Umbilical cord (tissue), 2 donors: ENCODE data around the gene RGS6. TPM values are rescaled to one million over a fixed set of nuclear protein-coding genes. Genes with fewer than 3 reads are reported as not detected.

ENCODE experiments used
- DNase-seq: peaks from one replicate; pipeline ENCODE4 v3.0.0-alpha.2; 2015; ENCODE audit warnings: low spot score
- total RNA-seq: library from RNA; depleted of rRNA; stranded (reverse); fragments of >200 nt; gene quantifications from one replicate; pipeline ENCODE4 v1.2.3, GENCODE V29; 2014; ENCODE audit warnings: low replicate concordance; ENCODE audit not compliant: insufficient read depth

RGS6 gene
- total RNA-seq, 1 donor from 2014 or later: 4.3 TPM

DNA sequence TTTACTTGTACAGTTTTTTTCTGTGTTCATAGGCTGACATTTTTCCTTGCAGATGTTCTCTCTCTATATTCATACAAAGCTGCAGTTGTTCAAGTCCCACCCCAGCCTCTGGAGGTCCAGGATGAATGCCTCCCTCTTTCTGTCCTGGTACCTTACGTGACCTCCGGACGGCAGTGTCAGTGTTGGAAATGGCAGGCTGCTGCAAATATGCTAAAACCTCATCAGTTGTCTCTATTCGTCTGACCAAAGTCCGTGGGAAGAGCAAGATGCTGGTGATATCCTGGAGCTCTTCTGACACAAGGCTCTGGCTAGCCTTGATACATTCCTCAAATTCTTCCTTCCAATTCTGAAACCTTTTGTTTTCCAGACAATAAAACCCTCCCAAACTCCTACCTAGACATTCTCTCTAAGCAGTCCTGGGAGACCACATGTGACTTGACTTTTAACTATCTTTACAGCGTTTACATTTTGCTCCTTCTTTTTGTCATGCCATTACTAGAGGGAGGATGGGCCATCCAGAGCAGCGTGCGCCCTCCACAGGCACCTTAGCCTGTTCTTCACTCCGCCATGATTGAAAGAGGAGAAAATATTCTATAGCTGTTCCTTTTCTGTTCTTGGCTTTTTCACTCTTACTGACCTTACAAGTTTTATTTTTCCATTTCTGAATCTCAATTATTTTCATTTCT is 143.6 kb downstream of the RGS6 start:
- no peak for DNase-seq

DNA sequence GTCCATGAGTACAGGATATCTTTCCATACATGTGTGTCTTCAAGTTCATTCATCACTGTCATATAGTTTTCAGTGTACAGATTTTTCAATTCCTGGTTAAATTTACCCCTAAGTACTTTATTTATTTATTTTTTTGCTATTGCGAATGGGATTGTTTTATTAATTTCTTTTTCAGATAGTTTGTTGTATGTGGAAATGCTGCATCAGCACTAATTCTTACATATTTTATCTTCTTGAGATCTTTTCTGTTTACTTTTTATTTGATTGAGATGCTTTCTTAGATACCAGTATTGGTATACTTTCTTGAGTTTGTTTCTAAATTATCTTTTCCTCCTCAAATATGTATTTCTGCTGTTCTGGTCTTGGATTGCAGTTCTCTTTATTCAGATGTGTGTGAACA is 148.9 kb downstream of the RGS6 start:
- DNase-seq: no peak

GRCh38 chr14:72084935-72085334 is 152.7 kb downstream of the RGS6 start:
- DNase-seq: no peak

- no peak for DNase-seq
These were observed 157.4 kb downstream of the RGS6 start for GRCh38 chr14:72089625-72090024.

DNA sequence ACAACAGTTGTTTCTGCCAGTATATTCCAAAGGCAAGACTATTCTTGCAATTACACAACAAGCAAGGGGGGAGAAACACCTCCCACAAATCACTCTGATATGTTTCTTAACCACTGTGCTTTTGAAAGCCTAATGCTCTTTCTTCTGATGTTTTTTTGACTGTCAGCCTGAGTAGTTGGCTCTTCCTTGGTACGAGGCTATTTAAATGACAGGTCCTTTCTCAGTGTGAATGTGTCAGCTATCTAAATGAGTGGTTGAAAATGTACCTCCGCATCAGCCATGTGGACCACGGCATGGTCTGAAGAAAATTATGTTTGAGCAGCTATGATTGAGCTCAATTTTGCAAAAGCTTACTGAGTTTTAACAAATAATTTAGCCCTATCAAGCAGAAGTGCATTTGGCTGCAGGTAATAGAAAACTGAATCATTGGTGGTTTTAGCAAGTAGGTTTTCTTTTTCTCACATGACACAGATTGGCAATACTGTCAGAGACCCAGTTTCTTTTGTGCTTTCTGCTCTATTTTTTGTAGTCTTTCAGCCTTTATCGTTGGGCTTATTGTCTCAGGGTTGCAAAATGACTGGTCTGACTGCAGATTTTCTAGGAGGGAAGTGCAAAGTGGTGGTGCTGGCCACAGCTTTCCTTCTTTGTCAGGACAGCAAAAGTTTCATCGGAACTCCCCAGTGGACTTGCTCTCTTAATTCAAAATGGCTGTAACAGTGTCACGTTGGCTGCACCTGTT is 162.8 kb downstream of the RGS6 start:
- DNase-seq: no peak

DNA sequence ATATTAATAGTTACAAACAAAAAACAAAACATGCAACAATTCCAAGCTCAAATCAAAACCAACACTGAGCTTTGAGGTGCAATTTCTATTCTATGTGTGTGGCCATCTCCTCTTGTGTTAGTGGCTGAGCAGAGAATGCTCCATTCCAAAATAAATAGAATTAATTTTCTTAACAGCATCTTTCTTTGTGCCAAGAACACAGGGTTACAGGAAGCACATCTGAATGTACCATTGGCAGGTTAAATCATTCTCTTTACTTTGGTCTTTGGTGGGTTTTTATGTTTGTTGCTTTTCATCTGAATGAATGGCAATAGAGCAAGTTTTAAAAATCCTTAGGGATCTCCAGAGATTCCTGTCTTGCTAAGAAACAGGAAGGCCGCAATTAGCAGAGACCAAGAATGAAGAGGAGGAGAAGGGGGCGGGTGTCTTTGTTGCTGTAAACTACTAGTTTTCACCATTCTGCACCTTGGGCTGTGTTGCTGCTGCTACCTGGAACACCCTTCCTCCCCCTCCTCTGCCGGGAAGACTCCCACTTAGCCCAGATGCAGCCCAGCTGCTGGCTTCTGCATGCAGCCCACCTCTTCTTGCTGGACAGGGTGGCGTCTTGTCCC is 165.0 kb downstream of the RGS6 start:
- DNase-seq: no peak

- no peak for DNase-seq
These were observed 166.0 kb downstream of the RGS6 start for GRCh38 chr14:72098210-72098609.

- no peak for DNase-seq
These were observed 167.3 kb downstream of the RGS6 start for GRCh38 chr14:72099566-72099965.

GRCh38 chr14:72104011-72104613 is 171.9 kb downstream of the RGS6 start:
- DNase-seq: no peak

DNA sequence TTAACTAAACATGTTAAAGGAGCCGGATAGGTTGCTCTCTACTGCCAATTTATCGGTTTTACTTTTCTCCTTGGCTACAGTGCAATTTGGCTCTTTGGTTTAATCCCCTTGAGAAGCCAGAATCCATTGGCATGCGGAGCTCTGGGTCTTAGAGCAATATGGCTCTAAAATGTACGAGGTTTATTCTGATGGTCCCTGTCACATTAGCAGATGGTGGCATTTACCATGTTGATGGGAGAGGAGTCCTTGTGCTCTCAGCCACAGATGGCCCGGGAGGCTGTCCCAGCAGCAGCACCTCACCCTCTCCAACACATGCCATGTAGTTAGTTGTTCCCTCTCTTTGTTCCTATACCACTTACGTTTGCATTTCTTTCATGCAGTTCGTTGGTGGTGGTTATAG is 179.7 kb downstream of the RGS6 start:
- no peak for DNase-seq

GRCh38 chr14:72118841-72119240 is 186.6 kb downstream of the RGS6 start:
- no peak for DNase-seq

DNA sequence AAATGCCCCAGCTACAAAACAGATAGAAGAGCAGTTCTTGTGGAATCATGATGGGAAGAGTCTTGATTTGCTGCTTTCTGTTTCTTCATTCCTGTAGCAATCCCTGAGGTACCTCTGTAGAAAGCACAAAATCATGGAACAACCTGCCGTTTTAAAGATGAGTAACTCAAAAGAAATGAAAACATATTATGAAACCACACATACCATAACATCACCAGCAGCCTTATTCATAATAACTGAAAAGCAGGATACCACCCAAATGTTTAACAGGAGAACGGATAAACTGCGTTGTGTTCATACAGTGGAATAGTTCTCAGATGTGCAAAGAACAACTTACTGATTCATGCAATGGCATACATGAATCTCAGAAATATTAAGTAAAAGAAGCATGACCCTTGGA is 188.1 kb downstream of the RGS6 start:
- DNase-seq: no peak

DNA sequence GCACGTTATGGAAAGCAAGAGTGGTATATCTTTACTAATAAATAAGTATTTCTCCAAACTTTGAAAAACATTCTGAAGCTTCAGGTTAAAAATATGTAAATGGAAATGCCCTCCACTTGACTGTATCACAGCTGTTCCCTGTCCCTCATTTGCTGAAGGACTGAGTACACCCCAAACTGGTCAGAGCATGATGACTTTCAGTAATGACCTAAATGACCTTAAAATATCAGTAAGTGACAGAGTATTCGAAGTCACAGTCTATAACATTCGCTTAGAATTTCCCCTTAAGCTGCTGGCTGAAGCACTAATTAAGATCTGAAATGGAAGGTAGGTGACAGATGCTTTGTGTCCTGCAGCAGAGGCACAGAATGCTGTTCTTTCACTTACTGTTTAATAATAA is 191.5 kb downstream of the RGS6 start:
- DNase-seq: no peak

GRCh38 chr14:72124171-72124570 is 191.9 kb downstream of the RGS6 start:
- no peak for DNase-seq

- DNase-seq: no peak
These were observed 193.9 kb downstream of the RGS6 start for GRCh38 chr14:72126091-72126490.

DNA sequence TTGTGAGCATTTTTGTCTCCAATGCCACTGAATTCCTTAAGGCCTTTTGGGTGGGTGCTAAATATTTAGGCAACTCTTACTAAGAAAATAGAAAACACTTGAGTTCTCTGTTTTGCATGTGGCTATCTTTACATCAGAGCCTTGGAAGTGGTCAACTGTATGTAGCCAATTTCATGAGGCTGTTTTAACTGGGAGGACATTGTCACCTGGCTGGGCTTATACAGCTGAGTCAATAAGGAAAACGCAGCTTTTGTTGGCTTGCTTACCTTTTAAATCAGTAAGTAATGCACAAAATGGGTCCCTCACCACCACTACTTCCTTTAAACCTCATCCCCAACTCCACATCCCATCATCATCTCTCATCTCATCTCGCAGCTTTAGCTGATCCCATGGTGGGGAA is 194.3 kb downstream of the RGS6 start:
- DNase-seq: no peak

DNA sequence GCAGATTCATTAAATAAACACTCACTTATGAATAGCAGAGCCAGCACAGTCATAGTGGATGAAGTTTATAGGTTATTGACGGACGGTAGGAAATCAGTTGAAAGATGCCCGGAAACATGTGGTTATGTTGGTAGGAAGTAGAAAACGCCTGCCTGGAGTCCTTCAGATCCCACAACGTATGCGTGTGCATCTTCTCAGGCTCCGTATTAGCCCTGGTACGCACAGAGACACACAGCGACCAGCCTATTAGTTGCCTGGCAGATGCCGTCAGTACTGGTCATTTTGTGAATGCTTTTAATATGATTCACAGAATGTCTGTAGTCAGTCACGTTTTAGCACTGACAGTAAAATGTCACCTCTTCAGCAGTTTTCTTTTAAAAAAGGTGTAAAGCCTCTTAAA is 196.4 kb downstream of the RGS6 start:
- no peak for DNase-seq

DNA sequence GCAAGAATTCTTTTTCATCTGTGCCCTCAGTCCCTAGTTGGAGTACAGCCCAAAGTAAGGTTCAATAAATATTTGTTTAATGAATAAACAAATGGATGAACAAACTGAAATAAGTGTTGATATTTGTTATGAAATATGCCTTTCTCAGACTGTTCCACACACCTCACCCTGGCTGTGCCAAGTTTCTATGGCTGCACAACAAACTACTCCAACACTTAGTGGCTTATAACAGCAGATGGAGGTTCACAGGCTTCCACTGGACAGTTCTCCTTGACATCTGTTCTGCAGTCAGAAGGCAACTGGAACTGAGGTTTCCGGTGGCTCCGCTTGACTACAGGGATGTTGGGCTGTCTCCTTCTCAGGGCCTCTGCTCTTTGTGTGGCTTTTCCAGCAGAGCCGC is 197.1 kb downstream of the RGS6 start:
- no peak for DNase-seq

DNA sequence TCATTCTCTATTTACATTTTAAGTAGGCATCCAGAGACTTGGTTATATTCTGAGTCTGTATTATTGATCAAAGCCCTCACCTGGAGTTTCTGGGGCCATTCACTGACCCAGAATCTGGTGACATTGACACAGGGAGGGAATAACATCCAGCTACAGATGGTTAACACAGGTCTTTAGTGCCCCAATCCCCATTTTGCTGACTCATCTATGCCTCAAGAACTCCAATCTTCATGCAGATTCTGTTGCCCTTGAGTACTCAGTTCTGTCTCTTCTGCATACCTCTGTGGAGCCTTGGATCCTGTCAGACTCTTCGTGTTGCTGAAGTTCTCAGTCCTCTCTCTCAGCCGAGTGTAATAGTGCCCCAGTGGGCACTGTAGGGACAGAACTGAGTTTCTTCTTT is 208.9 kb downstream of the RGS6 start:
- DNase-seq: no peak

GRCh38 chr14:72142328-72142727 is 210.1 kb downstream of the RGS6 start:
- no peak for DNase-seq

DNA sequence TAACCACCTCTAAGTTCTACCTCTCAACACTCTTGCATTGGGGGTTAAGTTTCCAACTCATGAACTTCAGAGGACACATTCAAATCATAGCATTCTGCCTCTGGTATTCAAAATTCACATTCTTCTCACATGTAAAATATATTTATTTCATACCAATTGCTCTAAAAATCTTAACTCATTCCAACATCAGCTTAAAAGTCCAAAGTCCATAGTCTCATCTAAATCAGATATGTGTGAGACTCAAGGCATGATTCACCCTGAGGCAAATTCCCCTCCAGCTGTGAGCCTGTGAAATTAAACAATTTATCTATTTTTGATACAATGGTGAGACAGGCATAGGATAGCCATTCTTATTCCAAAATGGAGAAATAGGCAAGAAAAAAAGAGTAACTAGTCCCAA is 214.0 kb downstream of the RGS6 start:
- DNase-seq: no peak

GRCh38 chr14:72154645-72155378 is 222.6 kb downstream of the RGS6 start:
- no peak for DNase-seq
